ENCODE results near the gene COMMD4. TPM values are rescaled to one million over a fixed set of nuclear protein-coding genes. Genes with fewer than 3 reads are reported as not detected.

COMMD4 gene
- total RNA-seq, 2 experiments from 2014 or later: 10.8 to 12.1 TPM

DNA sequence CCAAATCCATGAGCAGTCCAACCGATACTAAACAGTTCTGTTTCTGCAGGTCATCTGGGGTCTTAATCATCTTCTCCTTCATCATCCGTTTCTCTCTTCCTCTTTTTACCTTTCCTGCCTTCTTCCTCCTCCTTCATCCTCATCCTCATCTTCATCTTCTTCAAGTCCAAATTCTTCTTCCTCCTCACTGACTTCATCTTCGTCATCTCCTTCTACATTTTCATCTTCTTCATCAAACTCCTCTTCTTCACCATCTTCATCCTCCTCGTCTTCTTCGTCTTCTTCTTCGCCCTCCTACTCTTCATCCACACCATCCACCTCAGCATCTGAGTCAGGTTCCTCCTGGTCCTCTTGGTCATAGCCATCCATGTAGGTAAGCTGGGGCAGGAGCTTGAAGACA is 14.2 kb upstream of the COMMD4 start:
- CTCF ChIA-PET: no interaction called here
- Histone ChIP-seq H3K9me3 (ENCODE audit: control insufficient read depth in 1 of 2, insufficient read depth in 1 of 2, low read length in 2 of 2) (no peaks in the 10 kb centered on the region), H3K27me3 (ENCODE audit: control insufficient read depth in 1 of 2, insufficient read depth in 2 of 2, low read length in 2 of 2) (no peaks in the 10 kb centered on the region), H3K4me1 (ENCODE audit: insufficient read depth, low read length) (no peaks in the 10 kb centered on the region), H3K27ac (ENCODE audit: low read depth in 1 of 2, low read length in 2 of 2) (no peak overlapping the region), H3K4me3 (ENCODE audit: low read length) (no peak overlapping the region), H3K36me3 (ENCODE audit: insufficient read depth, low read length) (no peaks in the 10 kb centered on the region)
- intact Hi-C loops (cut with DNase I, micrococcal nuclease): loop anchor here in 1 of 2 experiments (5.0 kb wide), 1 partner anchor 79 kb away; no protein-coding TSS in a partner anchor
- Mint-ChIP-seq H3K4me3 (no peak overlapping the region), H3K4me1 (ENCODE audit: low read depth) (no peaks in the 10 kb centered on the region), H3K9me3 (no peaks in the 10 kb centered on the region), H3K36me3 (ENCODE audit: low read depth) (no peaks in the 10 kb centered on the region), H3K27ac (no peak overlapping the region), H3K27me3 (no peaks in the 10 kb centered on the region)
- POLR2A ChIA-PET: no interaction called here
- no peak for DNase-seq
- no peak for ATAC-seq (ENCODE audit: poor library complexity)
- TF ChIP-seq, protein P1, sequence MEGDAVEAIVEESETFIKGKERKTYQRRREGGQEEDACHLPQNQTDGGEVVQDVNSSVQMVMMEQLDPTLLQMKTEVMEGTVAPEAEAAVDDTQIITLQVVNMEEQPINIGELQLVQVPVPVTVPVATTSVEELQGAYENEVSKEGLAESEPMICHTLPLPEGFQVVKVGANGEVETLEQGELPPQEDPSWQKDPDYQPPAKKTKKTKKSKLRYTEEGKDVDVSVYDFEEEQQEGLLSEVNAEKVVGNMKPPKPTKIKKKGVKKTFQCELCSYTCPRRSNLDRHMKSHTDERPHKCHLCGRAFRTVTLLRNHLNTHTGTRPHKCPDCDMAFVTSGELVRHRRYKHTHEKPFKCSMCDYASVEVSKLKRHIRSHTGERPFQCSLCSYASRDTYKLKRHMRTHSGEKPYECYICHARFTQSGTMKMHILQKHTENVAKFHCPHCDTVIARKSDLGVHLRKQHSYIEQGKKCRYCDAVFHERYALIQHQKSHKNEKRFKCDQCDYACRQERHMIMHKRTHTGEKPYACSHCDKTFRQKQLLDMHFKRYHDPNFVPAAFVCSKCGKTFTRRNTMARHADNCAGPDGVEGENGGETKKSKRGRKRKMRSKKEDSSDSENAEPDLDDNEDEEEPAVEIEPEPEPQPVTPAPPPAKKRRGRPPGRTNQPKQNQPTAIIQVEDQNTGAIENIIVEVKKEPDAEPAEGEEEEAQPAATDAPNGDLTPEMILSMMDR (IDR thresholded peaks at IDR 0.05): no peak

DNA sequence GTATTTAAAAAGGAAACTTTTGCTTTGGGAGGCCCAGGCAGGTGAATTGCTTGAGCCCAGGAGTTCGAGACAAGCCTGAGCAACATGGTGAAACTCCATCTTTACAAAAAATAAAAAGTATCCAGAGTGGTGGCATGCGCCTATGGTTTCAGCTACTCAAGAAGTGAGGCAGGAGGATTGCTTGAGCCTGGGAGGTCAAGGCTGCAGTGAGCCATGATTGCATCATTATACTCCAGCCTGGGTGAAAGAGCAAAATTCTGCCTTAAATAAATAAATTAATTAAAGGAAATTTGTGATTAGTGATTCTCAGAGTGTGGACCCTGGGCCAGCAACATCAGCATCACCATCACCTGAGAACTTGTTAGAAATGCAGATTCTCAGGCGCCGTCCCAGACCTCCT is 9.9 kb upstream of the COMMD4 start:
- DNase-seq (no peak), ATAC-seq (ENCODE audit: poor library complexity) (no peak)
- Mint-ChIP-seq H3K9me3 (no peaks in the 10 kb centered on the region), H3K36me3 (ENCODE audit: low read depth) (no peaks in the 10 kb centered on the region), H3K27me3 (no peaks in the 10 kb centered on the region), H3K4me3 (no peak overlapping the region), H3K4me1 (ENCODE audit: low read depth) (no peaks in the 10 kb centered on the region), H3K27ac (no peak overlapping the region)
- intact Hi-C loops (cut with DNase I, micrococcal nuclease): no loop called here
- TF ChIP-seq, protein P1 (IDR thresholded peaks at IDR 0.05): no peak
- Histone ChIP-seq H3K27ac (ENCODE audit: low read depth in 1 of 2, low read length in 2 of 2) (no peak overlapping the region), H3K36me3 (ENCODE audit: insufficient read depth, low read length) (no peaks in the 10 kb centered on the region), H3K4me1 (ENCODE audit: insufficient read depth, low read length) (no peaks in the 10 kb centered on the region), H3K9me3 (ENCODE audit: control insufficient read depth in 1 of 2, insufficient read depth in 1 of 2, low read length in 2 of 2) (no peaks in the 10 kb centered on the region), H3K27me3 (ENCODE audit: control insufficient read depth in 1 of 2, insufficient read depth in 2 of 2, low read length in 2 of 2) (no peaks in the 10 kb centered on the region), H3K4me3 (ENCODE audit: low read length) (no peak overlapping the region)
- ChIA-PET POLR2A (no interaction called here), CTCF (no interaction called here)

DNA sequence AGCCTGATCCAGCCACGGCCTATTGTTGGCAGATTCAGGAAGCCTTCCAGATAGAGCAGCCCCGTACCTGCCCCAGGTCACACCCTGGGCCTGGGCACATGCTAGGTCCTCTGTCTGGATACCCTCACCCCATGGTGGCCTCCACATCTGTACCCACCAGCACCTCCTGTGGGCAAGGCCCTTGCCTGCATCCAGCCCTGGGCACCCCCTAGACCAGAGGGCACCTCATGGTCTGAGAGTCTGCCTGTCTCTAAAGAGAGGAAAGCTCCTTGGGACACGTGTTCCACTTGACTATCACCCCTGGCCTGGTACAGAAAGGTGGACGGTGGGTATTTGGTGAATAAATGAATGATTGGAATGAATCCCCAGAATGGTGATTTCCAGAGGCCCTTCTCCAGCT is 8.9 kb upstream of the COMMD4 start:
- no peaks in the 10 kb centered on the region for H3K36me3 Mint-ChIP-seq (ENCODE audit: low read depth)
- no peak overlapping the region for H3K4me3 ChIP-seq (ENCODE audit: low read length)
- ATAC-seq (ENCODE audit: poor library complexity): no peak
- H3K4me1 ChIP-seq (ENCODE audit: insufficient read depth, low read length): no peaks in the 10 kb centered on the region
- no peak overlapping the region for H3K27ac ChIP-seq (ENCODE audit: low read depth in 1 of 2, low read length in 2 of 2)
- ChIA-PET CTCF (interaction anchor here (0.6 kb wide), 1 partner anchor 1838 kb away, joined by 3 read pairs; no protein-coding TSS in a partner anchor), POLR2A (no interaction called here)
- no peaks in the 10 kb centered on the region for H3K36me3 ChIP-seq (ENCODE audit: insufficient read depth, low read length)
- H3K9me3 ChIP-seq (ENCODE audit: control insufficient read depth in 1 of 2, insufficient read depth in 1 of 2, low read length in 2 of 2): no peaks in the 10 kb centered on the region
- intact Hi-C loops (cut with DNase I, micrococcal nuclease): no loop called here
- TF ChIP-seq, protein P1 (IDR thresholded peaks at IDR 0.05): no peak
- H3K4me3 Mint-ChIP-seq: no peak overlapping the region
- no peaks in the 10 kb centered on the region for H3K9me3 Mint-ChIP-seq
- H3K27ac Mint-ChIP-seq: no peak overlapping the region
- H3K27me3 Mint-ChIP-seq: no peaks in the 10 kb centered on the region
- H3K27me3 ChIP-seq (ENCODE audit: control insufficient read depth in 1 of 2, insufficient read depth in 2 of 2, low read length in 2 of 2): no peaks in the 10 kb centered on the region
- DNase-seq: no peak
- H3K4me1 Mint-ChIP-seq (ENCODE audit: low read depth): no peaks in the 10 kb centered on the region

Measured in CD4-positive, alpha-beta T cell (primary cell).